A204.1 (cell line): Measurements from ENCODE around the gene SLAMF1.
"Not testable (repeated sequence)": the region's sequence is repeated elsewhere in the genome, so short reads cannot be mapped to it uniquely, and the experiment has no call there.

Source experiments
- FAIRE-seq: peaks from 2 replicates; lab custom pipeline; 2012; peaks lifted over from hg19 to GRCh38; lab: Jason Lieb, UNC

The SLAMF1 gene

GRCh38 chr1:160665330-160666078, 18.7 kb upstream of the SLAMF1 start:
- no peak for FAIRE-seq

GRCh38 chr1:160664573-160665051, 17.8 kb upstream of the SLAMF1 start:
- no peak for FAIRE-seq

GRCh38 chr1:160662910-160663309, 16.1 kb upstream of the SLAMF1 start:
- no peak for FAIRE-seq

GRCh38 chr1:160659566-160659965, 12.7 kb upstream of the SLAMF1 start:
- FAIRE-seq, result no peak

- FAIRE-seq, result no peak
These were observed 12.0 kb upstream of the SLAMF1 start for GRCh38 chr1:160658814-160659193.

- FAIRE-seq, result no peak
These were observed 11.4 kb upstream of the SLAMF1 start for GRCh38 chr1:160658162-160658813.

GRCh38 chr1:160657250-160657781, 10.5 kb upstream of the SLAMF1 start:
- no peak for FAIRE-seq

GRCh38 chr1:160656737-160657136, 9.9 kb upstream of the SLAMF1 start:
- FAIRE-seq, result no peak

GRCh38 chr1:160653620-160654016, 6.8 kb upstream of the SLAMF1 start:
- no peak for FAIRE-seq

GRCh38 chr1:160652924-160653619, 6.2 kb upstream of the SLAMF1 start:
- FAIRE-seq, result no peak

GRCh38 chr1:160652065-160652641, 5.3 kb upstream of the SLAMF1 start:
- not testable (repeated sequence) for FAIRE-seq

GRCh38 chr1:160651433-160652064, 4.7 kb upstream of the SLAMF1 start:
- no peak for FAIRE-seq

- no peak for FAIRE-seq
These were observed 481 bp upstream of the SLAMF1 start for GRCh38 chr1:160647329-160647720.

- FAIRE-seq, result no peak
These were observed 664 bp downstream of the SLAMF1 start for GRCh38 chr1:160646180-160646579.

GRCh38 chr1:160645386-160646130, 1.3 kb downstream of the SLAMF1 start:
- no peak for FAIRE-seq

- FAIRE-seq, result no peak
These were observed 2.4 kb downstream of the SLAMF1 start for GRCh38 chr1:160644399-160644798.

GRCh38 chr1:160643138-160643537, 3.7 kb downstream of the SLAMF1 start:
- FAIRE-seq, result no peak

GRCh38 chr1:160642281-160642644, 4.6 kb downstream of the SLAMF1 start:
- no peak for FAIRE-seq

- FAIRE-seq, result no peak
These were observed 5.2 kb downstream of the SLAMF1 start for GRCh38 chr1:160641323-160642280.
